GM19467 (cell line): Measurements from ENCODE around the gene CPEB3.
"Not testable (repeated sequence)": the region's sequence is repeated elsewhere in the genome, so short reads cannot be mapped to it uniquely, and the experiment has no call there.

Experiments
- ATAC-seq: cut with Tn5 transposase; IDR thresholded peaks from one replicate; pipeline ENCODE4 v1.9.1; 2021; ENCODE audit warnings: mild to moderate bottlenecking, moderate library complexity; ENCODE audit not compliant: unreplicated experiment

The CPEB3 gene

GRCh38 chr10:92052741-92053140 is 238.1 kb downstream of the CPEB3 start:
- no peak for ATAC-seq

- ATAC-seq = no peak
Measured at GRCh38 chr10:92052088-92052487, 238.8 kb downstream of the CPEB3 start.

- no peak for ATAC-seq
Measured at GRCh38 chr10:92047215-92047614, 243.7 kb downstream of the CPEB3 start.

GRCh38 chr10:92045641-92046106 is 245.2 kb downstream of the CPEB3 start:
- ATAC-seq = no peak

- ATAC-seq = no peak
Measured at GRCh38 chr10:92042541-92042940, 248.3 kb downstream of the CPEB3 start.

- no peak for ATAC-seq
Measured at GRCh38 chr10:92038949-92039348, 251.9 kb downstream of the CPEB3 start.

- ATAC-seq = not testable (repeated sequence)
Measured at GRCh38 chr10:92033070-92033469, 257.8 kb downstream of the CPEB3 start.

GRCh38 chr10:92031580-92031979 is 259.3 kb downstream of the CPEB3 start:
- no peak for ATAC-seq

- ATAC-seq = no peak
Measured at GRCh38 chr10:92027141-92027540, 263.7 kb downstream of the CPEB3 start.

GRCh38 chr10:92025340-92025739 is 265.5 kb downstream of the CPEB3 start:
- ATAC-seq = not testable (repeated sequence)

- ATAC-seq = no peak
Measured at GRCh38 chr10:92024700-92025099, 266.2 kb downstream of the CPEB3 start.

- no peak for ATAC-seq
Measured at GRCh38 chr10:92014620-92015019, 276.3 kb downstream of the CPEB3 start.

GRCh38 chr10:92011560-92012214 is 279.2 kb downstream of the CPEB3 start:
- ATAC-seq = no peak

- ATAC-seq = no peak
Measured at GRCh38 chr10:92010047-92010735, 280.7 kb downstream of the CPEB3 start.

GRCh38 chr10:92009445-92009844 is 281.4 kb downstream of the CPEB3 start:
- ATAC-seq = no peak

- ATAC-seq = no peak
Measured at GRCh38 chr10:92005978-92006377, 284.9 kb downstream of the CPEB3 start.

GRCh38 chr10:92003258-92003657 is 287.6 kb downstream of the CPEB3 start:
- ATAC-seq = no peak

GRCh38 chr10:92001995-92002394 is 288.9 kb downstream of the CPEB3 start:
- no peak for ATAC-seq

GRCh38 chr10:92001581-92001980 is 289.3 kb downstream of the CPEB3 start:
- ATAC-seq = no peak
